NCI-H1048 (cell line): ENCODE data around the gene ORC1.
A peak's percentile ranks its signal among the peaks of the same experiment; 100 is the strongest.
"Not testable (repeated sequence)": the region's sequence is repeated elsewhere in the genome, so short reads cannot be mapped to it uniquely, and the experiment has no call there.

ENCODE experiments used
- DNase-seq: peaks from one replicate; lab custom pipeline; 2025; lab: John Stamatoyannopoulos, UW

Gene ORC1

DNA sequence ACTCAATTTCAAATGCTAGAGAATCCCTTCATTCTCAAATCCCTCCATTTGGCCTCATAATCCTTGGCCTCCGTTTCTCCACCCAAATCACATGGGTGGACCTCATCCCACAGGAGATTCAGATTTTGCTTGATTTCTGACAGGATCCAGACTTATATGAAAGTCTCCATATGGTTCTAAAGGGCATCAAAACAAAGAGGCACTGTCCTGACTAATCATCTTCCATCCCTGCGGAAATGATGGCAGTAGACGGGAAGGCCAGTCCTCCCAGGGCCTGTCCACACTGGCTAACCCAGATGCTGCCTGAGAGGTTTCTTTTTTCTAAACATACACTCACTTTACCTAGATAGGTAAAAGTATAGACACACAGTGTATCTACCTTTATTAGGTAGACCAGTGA, 18.8 kb downstream of the ORC1 start:
- DNase-seq, result no peak

DNA sequence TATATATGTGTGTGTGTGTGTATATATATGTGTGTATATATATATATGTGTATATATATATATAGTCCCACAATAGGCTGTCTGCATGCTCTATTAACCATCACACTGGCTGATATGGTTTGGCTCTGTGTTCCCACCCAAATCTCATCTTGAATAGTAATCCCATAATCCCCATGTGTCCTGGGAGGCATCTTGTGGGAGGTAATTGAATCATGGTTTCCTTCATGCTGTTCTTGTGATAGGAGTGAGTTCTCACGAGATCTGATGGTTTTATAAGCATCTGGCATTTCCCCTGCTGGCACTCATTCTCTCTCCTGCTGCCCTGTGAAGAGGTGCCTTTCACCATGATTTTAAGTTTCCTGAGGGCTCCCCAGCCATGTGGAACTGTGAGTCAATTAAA, 34.4 kb downstream of the ORC1 start:
- DNase-seq, result not testable (repeated sequence)

DNA sequence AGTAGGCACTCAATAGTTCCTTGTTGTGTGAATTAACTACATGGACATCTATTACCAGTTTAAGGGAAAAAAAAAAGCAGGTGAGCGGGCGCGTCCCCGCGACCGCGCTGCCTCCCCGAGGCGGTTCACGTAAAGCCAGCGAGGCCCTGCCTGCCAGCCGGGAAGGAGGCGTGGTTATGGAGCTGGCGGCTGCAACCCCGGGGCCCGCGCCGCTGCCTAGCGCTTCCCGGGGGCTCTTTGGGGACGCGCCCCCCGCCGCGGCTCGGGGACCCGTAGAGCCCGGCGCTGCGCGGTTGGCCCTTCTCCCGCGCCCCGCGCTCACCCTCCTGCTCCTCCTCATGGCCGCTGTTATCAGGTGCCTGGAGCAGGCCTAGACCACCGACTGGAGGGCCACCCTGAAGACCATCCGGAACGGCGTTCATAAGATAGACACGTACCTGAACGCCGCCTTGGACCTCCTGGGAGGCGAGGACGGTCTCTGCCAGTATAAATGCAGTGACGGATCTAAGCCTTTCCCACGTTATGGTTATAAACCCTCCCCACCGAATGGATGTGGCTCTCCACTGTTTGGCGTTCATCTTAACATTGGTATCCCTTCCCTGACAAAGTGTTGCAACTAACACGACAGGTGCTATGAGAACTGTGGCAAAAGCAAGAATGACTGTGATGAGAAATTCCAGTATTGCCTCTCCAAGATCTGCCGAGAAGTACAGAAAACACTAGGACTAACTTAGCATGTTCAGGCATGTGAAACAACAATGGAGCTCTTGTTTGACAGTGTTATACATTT, 35.6 kb downstream of the ORC1 start:
- DNase-seq, result peak; percentile 70

DNA sequence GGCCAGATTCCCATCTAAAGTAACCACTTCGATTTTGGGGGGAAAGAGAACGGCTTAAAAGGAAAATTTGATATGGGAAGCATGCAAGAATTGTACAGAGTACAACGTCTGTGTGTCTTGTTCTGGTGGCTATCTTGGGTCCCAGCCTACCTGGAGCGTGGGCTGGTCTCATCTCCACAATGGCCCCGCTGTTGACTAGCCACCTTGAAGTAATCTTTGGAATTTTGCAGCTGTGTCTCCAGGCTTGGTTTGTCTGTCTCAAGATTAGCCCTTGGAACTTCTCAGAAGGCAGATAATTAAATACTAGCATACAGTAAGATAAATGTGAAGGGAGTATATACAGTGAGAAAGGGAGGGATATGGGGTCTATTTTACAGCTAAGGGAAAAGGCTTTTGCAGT, 37.0 kb downstream of the ORC1 start:
- no peak for DNase-seq

DNA sequence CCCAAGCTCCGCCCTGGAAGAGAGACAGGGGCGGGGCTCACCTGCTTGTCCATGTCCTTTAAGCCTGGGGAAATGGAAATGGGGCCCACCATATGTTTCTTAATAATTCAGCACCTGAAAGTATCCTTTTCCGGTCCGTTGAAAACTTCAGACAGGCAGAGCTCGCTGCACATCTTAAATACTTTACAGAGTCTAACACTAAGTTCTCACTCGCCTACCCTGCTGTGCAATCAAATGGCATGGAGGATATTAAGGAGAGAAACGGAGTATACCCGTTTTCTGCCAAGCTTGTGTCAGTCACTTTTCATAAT, 37.8 kb downstream of the ORC1 start:
- DNase-seq, result no peak

DNA sequence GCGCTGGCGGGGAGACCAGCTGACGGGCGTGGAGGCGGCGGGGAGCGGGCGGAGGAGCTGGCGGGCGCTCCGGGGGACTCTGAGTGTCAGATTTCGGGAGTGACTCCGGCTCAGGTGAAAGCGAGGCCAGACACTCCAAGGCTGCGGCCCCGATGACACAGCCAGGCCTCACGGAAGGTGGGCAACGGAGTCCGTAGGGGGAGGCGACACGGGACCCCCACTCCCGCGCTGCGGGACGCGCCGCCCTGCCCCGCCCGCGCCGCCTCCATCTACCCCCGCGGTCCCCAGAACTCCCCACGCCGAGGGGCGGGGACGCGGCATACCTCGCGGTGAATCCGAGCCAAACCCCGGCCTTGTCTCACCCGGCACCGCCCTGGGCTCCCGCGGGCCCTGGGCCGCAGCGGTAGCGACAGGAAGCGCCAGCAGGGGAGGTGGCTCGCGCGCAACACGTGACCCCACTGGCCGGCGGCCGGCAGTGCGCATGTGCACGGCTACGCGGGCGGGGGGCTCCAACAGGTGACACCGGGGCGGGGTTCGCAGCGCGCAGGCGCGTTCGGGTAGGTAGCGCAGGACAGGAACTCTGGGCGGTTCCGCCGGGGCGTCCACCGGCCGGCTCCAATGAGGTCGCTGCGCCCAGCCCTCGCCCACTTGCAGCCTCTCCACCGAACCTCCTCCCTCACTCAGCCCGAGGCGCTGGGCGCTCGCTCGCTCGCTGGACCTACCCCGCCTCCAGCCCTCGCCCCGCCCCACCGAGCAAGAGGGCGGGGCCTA, 38.3 kb downstream of the ORC1 start, which contains the start of gene CC2D1B:
Gene CC2D1B, minus strand, starts transcription at position 460 of the 771 bp plus-strand sequence. CDS start 1,585 bp downstream, outside the sequence.
- peak; percentile 96 for DNase-seq

DNA sequence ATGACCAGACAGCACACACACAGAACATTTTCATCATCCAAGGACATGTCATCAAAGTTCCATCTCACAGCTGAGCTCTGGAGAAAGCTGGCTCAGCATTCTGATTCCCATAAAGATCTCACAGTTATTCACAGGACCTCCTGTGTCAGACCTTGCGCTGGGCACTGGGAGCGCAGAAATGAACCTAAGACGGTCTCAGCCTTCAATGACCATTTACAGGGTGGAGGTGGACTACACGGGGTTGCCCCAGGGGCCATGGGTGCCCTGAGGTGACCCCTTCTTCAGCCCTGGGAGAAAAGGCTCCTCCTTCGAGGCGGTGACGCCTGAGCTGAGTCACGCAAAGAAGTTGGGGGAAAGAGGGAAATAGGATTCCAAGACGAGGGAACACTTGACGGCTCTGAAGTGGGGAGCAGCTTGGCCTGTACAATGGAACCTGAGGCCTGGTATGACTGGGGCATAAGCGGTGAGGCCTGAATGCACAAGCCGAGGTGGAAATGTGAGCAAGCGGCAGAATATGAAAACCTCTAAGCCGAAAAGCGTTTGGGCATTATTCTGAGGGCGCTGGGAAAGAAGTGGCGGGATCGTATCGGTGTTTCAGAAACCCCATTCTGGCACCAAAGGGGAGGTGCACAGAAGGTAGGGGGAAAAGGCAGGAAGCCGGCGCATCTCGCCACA, 39.0 kb downstream of the ORC1 start:
- DNase-seq, result no peak

DNA sequence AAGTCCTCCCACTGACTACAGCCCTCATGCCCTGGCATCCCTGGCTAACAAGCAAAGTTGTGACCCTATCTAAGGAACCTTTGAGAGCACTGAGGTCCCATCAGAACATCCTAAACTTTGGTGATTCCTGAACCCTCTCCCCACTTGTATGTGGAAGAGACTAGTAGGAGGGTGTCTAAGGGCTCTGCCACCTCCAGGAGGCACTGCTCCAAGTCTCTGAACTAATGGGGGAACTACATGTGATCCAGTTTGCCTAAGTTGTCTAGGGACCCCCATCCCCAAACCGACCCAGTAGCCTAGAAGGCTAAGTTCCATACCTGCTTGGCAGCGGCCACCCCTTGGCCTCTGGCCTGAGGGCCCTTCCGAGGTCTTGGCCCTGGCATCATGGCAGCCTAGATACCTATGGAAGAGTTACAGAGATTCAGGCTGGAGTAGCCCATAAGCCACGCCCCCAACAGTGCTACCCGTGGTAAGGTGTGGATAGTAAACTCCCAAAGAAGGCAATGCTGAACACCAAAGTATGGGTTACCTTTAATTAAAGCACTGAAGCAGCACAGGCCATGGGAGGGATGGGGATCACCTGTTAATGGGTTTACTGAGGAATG, 39.9 kb downstream of the ORC1 start:
- no peak for DNase-seq

DNA sequence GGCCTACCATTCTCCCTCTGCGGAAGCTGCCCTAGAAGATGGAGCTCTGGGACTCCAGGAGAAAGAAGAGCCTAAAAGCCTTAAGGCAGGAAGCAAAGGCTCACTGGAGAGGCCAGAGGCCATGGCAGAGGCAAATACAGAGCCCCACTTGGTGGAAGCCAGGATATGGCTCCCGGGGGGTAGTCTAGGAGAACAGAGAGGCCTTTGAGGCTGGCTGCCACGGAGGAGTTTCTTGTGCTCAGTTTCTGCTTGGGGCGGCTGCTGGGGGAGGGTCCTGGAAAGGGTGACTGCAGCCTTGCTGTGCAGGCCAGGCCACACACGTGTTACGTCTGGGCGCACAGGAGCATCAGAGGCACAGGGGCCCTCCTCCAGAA, 43.6 kb downstream of the ORC1 start:
- DNase-seq, result no peak

DNA sequence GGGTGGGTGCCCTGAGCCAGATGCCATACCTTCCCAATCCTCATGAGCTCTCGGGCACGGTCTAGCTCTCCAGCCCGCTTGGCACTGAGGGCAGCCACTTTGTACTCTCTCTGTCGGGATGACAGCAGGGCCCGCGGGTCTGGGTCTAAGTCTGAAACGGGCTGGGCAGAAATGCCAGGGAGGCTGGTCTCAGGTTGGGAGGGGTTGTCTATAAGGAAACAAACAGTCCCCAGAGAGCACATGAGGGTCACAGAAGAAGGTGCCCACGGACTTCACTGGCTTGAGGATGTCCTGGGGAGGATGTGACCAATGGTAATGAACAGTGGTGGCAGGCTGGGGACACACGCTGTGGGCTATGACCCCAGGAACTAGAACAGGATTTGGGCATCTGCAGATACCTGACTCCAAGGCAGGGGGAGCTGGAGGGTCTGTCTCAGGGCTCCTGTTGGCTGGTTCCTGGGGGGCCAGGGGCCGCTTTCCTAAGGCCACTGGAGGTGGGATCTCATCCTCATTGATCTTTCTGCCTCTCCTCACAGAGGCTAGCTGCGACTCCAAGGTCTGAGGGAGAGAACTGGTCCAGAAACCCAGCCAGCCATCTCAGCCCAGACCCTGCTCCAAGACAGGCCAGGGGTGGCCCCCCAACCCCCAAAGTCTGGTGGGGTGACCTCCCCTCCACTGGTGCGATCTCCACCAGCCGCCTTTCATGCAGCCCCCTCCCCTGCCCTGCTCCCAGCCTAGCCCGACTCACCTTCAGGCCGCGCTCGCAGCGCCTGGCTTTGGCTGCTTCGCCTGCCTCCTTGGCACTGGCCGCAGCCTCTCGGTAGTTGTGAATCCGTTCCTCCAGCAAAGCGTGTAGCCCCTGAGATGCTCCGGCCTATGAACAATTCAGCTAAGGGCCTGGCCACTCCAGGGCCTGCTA, 44.3 kb downstream of the ORC1 start:
- DNase-seq, result no peak

DNA sequence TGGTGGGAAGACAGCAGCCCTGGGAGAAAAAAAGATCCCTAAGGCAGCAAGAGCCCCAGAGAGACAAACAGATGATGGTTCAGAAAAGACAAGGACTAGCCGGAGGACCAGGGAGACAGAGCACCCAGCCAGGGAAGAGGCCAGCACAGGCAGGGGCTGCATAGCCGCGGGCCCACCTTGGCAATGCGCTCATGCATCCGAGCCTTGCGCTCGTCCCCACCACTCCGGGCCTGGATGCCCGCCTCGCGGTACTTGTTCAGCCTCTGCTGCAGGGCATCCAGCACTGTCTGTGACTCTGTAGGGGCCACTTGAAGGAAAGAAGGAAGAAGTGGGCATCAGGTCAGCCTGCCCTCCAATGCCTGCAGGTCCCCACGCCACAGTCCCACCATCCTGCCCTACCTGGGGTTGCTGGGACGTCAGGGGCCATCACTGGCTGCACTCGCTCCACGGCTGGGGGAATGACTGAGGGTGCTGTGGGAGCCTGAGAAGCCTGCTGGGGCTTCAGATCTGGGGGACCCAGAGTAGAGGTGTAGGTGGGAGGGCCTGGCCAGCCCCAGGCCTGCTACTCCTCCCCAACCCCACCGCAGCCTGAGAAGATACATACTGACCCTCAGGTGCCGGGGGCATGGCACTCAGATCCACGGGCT, 45.2 kb downstream of the ORC1 start:
- DNase-seq, result no peak

DNA sequence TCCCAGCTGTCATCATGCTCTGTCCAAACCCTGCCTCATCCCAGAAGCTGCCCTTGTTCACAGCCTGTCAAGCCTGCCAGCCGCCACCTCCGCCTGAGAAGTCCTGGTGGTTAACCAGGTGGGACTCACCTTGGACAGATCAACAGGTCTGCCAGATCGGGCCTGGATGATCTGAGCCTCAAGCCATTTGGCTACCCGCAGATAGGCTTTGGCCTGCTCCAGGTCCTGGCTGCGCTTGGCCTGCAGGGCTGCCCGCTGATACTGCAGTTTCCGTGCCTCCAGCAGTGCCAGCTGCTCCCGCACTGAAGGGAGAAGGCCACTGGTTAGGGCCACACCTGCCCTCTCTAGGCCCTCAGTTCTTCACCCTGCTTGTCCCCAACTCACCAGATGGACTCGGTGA, 46.8 kb downstream of the ORC1 start:
- DNase-seq, result no peak

DNA sequence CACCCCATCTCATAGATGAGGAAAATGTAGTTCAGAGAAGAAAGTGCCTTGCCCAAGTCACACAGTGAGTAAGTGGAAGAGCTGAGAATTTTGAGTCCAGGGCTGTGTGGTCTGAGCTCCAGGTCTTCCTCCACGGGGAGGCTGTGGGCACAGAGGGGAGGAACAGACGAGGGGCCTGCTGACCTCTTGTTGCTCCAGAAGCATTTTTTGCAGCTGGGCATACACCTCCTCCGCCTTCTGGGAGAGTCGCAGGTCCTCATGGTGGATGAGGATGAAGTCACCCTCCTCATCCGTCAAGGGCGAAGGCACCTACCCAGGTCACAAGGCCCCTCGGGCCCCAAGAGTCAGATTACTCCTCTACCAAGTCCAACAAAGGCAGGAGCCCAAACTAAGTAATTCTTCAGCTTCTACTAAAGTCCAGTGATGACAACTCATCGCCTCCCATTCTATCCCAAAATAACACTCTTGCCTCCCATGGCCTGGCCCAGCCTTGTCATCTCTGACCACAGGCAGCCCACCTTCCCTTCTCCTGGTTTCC, 47.3 kb downstream of the ORC1 start:
- no peak for DNase-seq

DNA sequence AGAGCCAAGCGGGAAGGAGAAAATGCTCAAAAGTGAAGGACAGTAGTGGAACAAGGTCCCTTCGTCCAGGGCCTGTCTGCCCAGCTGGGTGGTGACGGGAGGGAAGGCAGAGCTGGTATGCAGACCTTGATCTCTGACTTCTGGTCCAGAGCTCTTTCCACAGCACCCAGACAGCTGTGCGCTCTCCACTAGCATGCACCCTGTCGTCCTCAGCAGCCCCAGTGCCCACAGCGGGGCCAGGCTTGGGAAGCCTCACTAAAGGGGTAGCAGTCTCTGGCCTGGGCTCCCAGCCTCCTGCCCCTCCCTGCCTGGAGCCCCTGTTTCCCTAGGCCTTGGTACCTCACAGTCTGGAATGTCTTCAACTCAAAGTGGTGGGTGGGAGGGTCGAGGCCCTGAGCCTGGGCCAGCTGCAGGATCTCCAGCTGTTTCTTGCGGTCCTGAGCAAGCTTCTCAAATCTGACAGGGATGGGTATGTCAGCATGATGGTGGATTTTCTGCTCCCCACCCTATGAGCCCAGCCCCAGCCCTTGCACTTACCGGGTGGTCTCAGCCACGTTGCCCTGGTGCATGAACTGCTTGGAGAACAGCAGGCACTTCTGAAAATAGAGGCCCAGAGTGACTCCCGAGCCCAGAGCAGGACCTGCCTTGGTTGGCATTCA, 48.2 kb downstream of the ORC1 start:
- DNase-seq, result no peak

DNA sequence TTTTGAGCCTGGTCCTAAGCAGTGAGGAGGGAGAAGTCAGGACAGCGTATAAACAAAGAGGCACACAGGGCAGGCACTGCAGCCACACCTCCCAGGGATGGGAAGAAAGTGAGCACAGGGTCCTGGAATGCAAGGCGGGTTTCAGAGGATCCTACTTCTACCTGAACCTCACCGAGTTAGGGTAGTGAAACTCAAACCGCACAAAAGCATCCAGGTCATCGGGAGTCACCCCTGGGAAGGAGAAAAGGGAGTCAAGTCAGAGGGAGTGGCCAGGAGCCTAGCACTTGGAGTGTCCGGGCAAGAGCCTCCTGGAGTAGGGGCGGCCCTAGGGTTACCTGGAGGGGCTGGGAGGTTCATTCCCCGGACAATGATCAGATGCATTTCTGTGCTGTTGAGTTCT, 48.8 kb downstream of the ORC1 start:
- no peak for DNase-seq

DNA sequence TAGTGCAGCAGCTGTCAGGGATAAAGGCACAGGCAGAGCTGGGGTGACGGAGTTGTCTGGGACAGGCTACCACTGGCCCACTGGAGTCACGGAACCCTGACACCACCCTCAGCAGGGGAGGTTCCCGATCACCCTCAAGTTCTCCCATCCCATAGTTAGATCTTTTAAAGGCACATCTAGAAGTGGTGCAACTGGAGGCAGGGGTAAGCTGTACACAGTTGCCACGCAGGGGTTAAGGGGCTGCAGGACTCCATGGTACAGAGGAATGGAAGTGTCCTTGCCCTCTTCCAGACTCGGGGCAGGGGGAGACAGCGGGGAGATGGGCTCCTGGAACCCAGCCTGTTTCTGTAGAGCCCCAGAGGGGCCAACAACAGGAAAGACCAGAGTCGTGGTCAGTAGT, 51.5 kb downstream of the ORC1 start:
- DNase-seq, result no peak

DNA sequence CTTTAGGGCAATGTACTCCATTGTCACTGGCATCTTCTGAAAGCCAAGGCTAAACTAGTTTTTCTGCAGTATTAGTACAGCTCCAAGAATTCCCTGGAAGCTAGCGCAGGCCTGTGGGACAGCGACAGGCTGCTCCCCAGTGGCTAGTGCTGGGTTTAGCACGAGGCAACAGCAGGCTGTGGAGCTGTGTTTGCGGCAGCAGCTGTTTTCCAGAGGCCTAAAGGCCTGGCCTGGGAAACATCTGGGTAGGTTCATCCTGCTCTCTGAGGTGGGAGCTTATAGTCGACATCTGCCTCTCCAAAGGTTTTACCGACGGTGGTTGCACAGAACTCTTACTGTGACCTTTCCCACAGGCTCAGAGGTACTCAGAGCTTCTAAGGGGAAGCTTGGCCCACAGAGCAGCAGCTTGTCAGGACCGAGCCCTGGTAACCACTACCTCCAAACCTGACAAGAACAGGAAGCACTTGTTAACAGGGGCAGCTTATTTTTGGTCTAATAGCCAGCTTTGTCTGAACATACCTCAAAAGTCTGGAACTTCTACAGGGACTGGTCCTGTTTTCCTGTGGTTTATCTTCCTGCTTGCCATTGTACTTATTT, 55.4 kb downstream of the ORC1 start:
- no peak for DNase-seq

DNA sequence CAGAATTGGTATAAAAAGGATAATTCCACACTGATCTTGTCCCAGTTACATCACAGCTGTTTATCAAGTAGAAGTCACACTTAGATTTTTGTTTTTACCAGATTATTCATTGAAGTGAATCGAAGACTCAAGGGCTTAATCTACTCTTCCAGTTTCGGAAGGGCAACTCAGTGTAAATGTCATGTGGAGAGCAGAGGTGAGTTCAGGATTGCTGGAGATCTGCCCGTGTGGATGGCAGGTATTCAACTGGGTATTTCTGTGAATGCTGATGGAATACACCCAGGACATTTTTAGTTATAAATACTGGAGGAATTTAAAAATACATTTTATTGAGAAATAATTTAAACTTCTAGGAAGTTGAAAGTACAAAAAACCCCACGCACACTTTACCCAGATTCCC, 57.6 kb downstream of the ORC1 start:
- no peak for DNase-seq

DNA sequence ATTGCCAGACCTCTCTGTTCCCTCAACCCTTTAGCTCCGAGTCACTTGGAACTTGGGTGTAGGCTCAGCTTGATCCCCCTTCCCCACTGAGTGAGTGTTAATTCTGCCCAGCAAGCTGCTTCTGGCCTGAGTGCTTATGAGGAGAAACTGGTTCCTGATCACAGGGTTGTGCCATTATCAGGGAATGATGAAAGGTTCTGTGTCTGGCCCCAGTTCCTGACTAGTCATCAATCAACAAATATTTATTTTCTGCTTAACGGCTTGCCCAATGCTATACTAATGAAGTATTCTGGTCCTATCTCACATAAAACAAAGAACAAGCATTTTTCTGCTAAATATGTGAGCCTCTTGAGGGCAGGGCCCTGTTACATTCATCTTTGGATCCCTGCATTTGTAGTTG, 59.0 kb downstream of the ORC1 start:
- DNase-seq, result no peak

DNA sequence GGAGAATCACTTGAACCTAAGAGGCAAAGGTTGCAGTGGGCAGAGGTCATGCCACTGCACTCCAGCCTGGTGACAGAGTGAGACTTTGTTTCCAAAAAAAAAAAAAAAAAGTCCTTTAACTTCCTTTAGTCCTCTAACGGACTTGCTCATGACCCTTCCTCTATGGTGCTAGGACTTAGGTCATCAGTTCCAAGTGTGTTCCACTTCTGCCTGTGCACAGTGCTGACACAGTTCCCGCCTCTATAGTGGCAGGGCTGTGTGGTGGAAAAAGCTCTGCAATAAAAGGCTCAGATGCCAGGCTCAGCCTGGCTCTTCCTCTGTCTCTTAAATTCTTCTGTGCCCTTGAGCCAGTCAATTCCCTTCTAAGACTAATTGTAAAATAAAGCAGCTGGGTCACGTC, 60.2 kb downstream of the ORC1 start:
- DNase-seq, result no peak
